A549 (cell line): ENCODE measurements around the gene SGIP1. TPM values are rescaled to one million over a fixed set of nuclear protein-coding genes. Genes with fewer than 3 reads are reported as not detected.

Source experiments
- ATAC-seq, 2 experiments: fragments of 200-7000 bp in 1 of 2; fragments of >200 bp in 1 of 2; cut with Nextera tagmentation in 1 of 2; cut with Tn5 transposase in 1 of 2; 3 replicates each; pipeline versions ENCODE4 v1.8.0 to v1.9.1; 2018 to 2020; ENCODE audit warnings: mild to moderate bottlenecking in 1 of 2, moderate library complexity in 1 of 2
- CTCF ChIA-PET: fragments of 300-600 bp; sonication (Branson Sonifier 250); formaldehyde crosslinking; extraction: SDS; loops from one replicate; lab custom pipeline; 2021; ENCODE audit warnings: antibody characterized with exemption, inconsistent platforms; lab: Yijun Ruan, JAX
- POLR2A ChIA-PET: fragments of 350-600 bp; formaldehyde crosslinking; extraction: SDS; loops from one replicate; lab custom pipeline; 2021; ENCODE audit warnings: antibody characterized with exemption, inconsistent platforms; lab: Yijun Ruan, JAX
- DNase-seq, 2 experiments: peaks; one replicate each; pipeline versions ENCODE4 v3.0.0 to v3.0.0-alpha.2; 2011 to 2016; ENCODE audit warnings: low read depth in 1 of 2, low spot score in 1 of 2
- FAIRE-seq: peaks from 2 replicates; lab custom pipeline; 2011; peaks lifted over from hg19 to GRCh38; lab: Jason Lieb, UNC
- H3K27ac ChIP-seq, 2 experiments: fragments of >200 bp; sonication (Bioruptor Twin); formaldehyde crosslinking; 3 replicates each; pipeline ENCODE4 v1.5.1; 2016 to 2017
- H3K4me1 ChIP-seq: fragments of >200 bp; sonication (Bioruptor Twin); formaldehyde crosslinking; 3 replicates; pipeline ENCODE4 v1.6.1; 2016
- H3K4me2 ChIP-seq: fragments of >200 bp; sonication (Bioruptor Twin); formaldehyde crosslinking; 3 replicates; pipeline ENCODE4 v1.6.1; 2016
- H3K4me3 ChIP-seq: fragments of >200 bp; sonication (Bioruptor Twin); formaldehyde crosslinking; 3 replicates; pipeline ENCODE4 v1.5.1; 2016
- H3K9me3 ChIP-seq: fragments of >200 bp; sonication (Bioruptor Twin); formaldehyde crosslinking; 3 replicates; pipeline ENCODE4 v1.6.1; 2016
- CHD2 ChIP-seq: fragments of 150-350 bp; IDR thresholded peaks from 2 replicates; pipeline ENCODE4 v1.6.1; 2014; ENCODE audit warnings: low read length; ENCODE audit not compliant: partially characterized antibody
- E2F6 ChIP-seq: IDR thresholded peaks from 2 replicates; pipeline ENCODE4 v1.6.1; 2012; ENCODE audit warnings: low read depth, borderline replicate concordance
- EHF ChIP-seq: fragments of 250-450 bp; sonication (Bioruptor Pico); IDR thresholded peaks from 2 replicates; pipeline ENCODE4 v1.5.0; 2020; ENCODE audit warnings: mild to moderate bottlenecking
- EHMT2 ChIP-seq: fragments of 200-600 bp; sonication (generic); IDR thresholded peaks from 2 replicates; pipeline ENCODE4 v1.6.1; 2016; ENCODE audit warnings: antibody characterized with exemption, low read depth, mild to moderate bottlenecking, moderate library complexity
- ESRRA ChIP-seq: fragments of 150-350 bp; IDR thresholded peaks from 2 replicates; pipeline ENCODE4 v1.6.1; 2014; ENCODE audit warnings: mild to moderate bottlenecking, low read length, borderline replicate concordance
- GATA3 ChIP-seq: IDR thresholded peaks from 2 replicates; pipeline ENCODE4 v1.6.1; 2012; ENCODE audit warnings: borderline replicate concordance
- HES2 ChIP-seq: fragments of >200 bp; sonication (Bioruptor Twin); formaldehyde crosslinking; IDR thresholded peaks from 2 replicates; pipeline ENCODE4 v1.6.1; 2016
- HOXB13 ChIP-seq: fragments of 250-450 bp; sonication (Bioruptor Pico); IDR thresholded peaks from 2 replicates; pipeline ENCODE4 v1.5.0; 2020; ENCODE audit warnings: low read depth, mild to moderate bottlenecking, moderate library complexity
- JUN ChIP-seq, 2 experiments: fragments of >200 bp; sonication (Bioruptor Twin); formaldehyde crosslinking; IDR thresholded peaks; 2 replicates in 1 of 2; 3 replicates in 1 of 2; pipeline ENCODE4 v1.6.1; 2016 to 2017
- JUNB ChIP-seq: fragments of >200 bp; sonication (Bioruptor Twin); formaldehyde crosslinking; IDR thresholded peaks from 2 replicates; pipeline ENCODE4 v1.6.1; 2016
- KDM1A ChIP-seq: fragments of 200-600 bp; sonication (generic); IDR thresholded peaks from 2 replicates; pipeline ENCODE4 v1.6.1; 2016; ENCODE audit warnings: low read depth, mild to moderate bottlenecking
- KDM5A ChIP-seq: fragments of 200-600 bp; sonication (generic); IDR thresholded peaks from 2 replicates; pipeline ENCODE4 v1.6.1; 2016; ENCODE audit warnings: antibody characterized with exemption, mild to moderate bottlenecking
- MAFK ChIP-seq: fragments of 450-650 bp; IDR thresholded peaks from 2 replicates; pipeline ENCODE4 v1.6.1; 2014; ENCODE audit not compliant: partially characterized antibody
- NFE2L2 ChIP-seq: fragments of 150-350 bp; conservative IDR thresholded peaks from 2 replicates; pipeline ENCODE4 v1.6.1; 2014; ENCODE audit warnings: low read length
- NPAS2 ChIP-seq: fragments of 250-450 bp; sonication (Bioruptor Pico); IDR thresholded peaks from 2 replicates; pipeline ENCODE4 v1.8.0; 2022; ENCODE audit warnings: mild to moderate bottlenecking, moderate library complexity, borderline replicate concordance
- PBX3 ChIP-seq: IDR thresholded peaks from 2 replicates; pipeline ENCODE4 v1.6.1; 2012
- RNF2 ChIP-seq: fragments of 200-600 bp; sonication (generic); IDR thresholded peaks from 2 replicates; pipeline ENCODE4 v1.6.1; 2016; ENCODE audit warnings: low read depth, mild to moderate bottlenecking, antibody characterized with exemption, moderate library complexity, borderline replicate concordance
- SREBF2 ChIP-seq: fragments of 450-650 bp; IDR thresholded peaks from 2 replicates; pipeline ENCODE4 v1.6.1; 2014; ENCODE audit warnings: mild to moderate bottlenecking, moderate library complexity
- TP53 ChIP-seq: fragments of 250-450 bp; sonication (Bioruptor Pico); IDR thresholded peaks from 2 replicates; pipeline ENCODE4 v1.5.0; 2021; ENCODE audit warnings: mild to moderate bottlenecking, moderate library complexity
- WGBS: methylation state at CpG from one replicate; pipeline ENCODE4 v1.1.6; 2017; ENCODE audit errors: missing lambda C conversion rate; 5-methylcytosine and 5-hydroxymethylcytosine counted together
- polyA plus RNA-seq, 4 experiments: library from polyadenylated mRNA; depleted of rRNA in 3 of 4; stranded (reverse); fragments of >200 nt; fragmentation: RNase III in 1 of 4; extraction: RNeasy Plus Mini Kit Qiagen cat#74134 plus additional on column Dnase treatment in 1 of 4; gene quantifications; 2 replicates in 3 of 4; 3 replicates in 1 of 4; pipeline ENCODE4 v1.2.3, GENCODE V29; 2011 to 2017
- TF ChIP-seq, protein P1 (sequence below): IDR thresholded peaks from 2 replicates; pipeline ENCODE4 v1.6.1; 2012
- TF ChIP-seq, protein P2 (sequence below): fragments of 450-650 bp; IDR thresholded peaks from 2 replicates; pipeline ENCODE4 v1.6.1; 2014; ENCODE audit warnings: antibody characterized with exemption

Gene SGIP1
- polyA plus RNA-seq, 2 of the 4 experiments (the other 2 are of a cell fraction), result not detected

DNA sequence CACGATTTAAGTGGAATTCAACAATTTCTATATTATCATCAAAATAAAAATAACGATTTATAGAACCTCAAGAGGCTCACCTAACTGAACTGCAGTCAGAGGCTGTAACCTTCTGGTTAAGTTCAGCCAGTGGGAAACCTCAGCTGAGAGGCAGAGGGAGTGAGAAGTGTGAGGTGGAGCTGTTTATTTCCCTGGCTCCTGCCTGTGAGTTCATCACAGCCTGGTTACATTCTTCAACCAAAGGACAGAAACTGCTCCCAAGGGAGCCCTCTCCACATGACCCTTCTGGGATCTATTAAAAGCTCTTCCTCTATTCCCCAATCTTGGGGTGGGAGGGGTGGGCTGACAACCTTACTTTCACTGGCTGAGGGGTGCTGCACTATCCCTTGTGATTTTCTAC lies 240.5 kb downstream of the SGIP1 start (continued):
- no peak for TF ChIP-seq PBX3
- TF ChIP-seq ESRRA, result no peak
- no peak for TF ChIP-seq JUNB
- no peak for TF ChIP-seq SREBF2

DNA sequence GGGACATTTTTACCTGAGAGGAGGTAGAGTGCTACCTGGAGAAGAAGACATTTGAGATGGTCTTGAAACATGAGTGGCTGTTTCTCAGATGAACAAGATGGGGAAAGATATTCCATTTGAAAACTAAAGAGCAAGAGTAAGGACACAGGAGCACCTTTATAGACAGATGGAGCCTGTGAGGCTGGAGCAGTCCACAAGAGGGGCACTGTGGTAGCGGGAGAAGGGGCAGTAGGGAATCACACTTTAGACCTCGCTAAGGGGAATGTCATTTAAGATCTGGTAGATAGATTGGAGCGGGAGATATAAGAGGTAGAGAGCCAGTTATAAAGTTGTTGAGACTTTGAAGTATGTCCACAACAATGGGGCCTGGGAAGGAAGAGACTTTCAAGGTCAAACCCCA lies 241.7 kb downstream of the SGIP1 start:
- WGBS, result 48% methylated on average over 3 of the region's 3 CpGs
- Histone ChIP-seq H3K4me1 (no peaks in the 10 kb centered on the region), H3K9me3 (no peaks in the 10 kb centered on the region), H3K4me2 (no peak overlapping the region), H3K27ac (no peak overlapping the region), H3K4me3 (no peak overlapping the region)
- ATAC-seq, result no peak
- DNase-seq, result no peak
- ChIA-PET CTCF (interaction anchor here (1.3 kb wide), 1 partner anchor 28 kb away, joined by 3 read pairs; no protein-coding TSS in a partner anchor), POLR2A (no interaction called here)
- FAIRE-seq, result no peak
- no peak for TF ChIP-seq NPAS2 (CRISPR knock-in tag)
- no peak for TF ChIP-seq JUN (IDR thresholded peaks at IDR 0.05)
- no peak for TF ChIP-seq CHD2

GRCh38 chr1:66777831-66778230 lies 243.9 kb downstream of the SGIP1 start:
- ATAC-seq (no peak), FAIRE-seq (no peak), DNase-seq (no peak)
- no peak overlapping the region for H3K4me3 ChIP-seq
- 15% methylated on average over 3 of the region's 3 CpGs for WGBS
- H3K27ac ChIP-seq, result no peak overlapping the region
- TF ChIP-seq HES2 (no peak), PBX3 (no peak), KDM5A (no peak), NFE2L2 (no peak), EHF (CRISPR knock-in tag) (no peak), HOXB13 (no peak), GATA3 (no peak), EHMT2 (no peak), TP53 (no peak), NPAS2 (CRISPR knock-in tag) (no peak), KDM1A (no peak), E2F6 (no peak), SREBF2 (no peak), RNF2 (no peak), MAFK (no peak)
- TF ChIP-seq, protein P1, sequence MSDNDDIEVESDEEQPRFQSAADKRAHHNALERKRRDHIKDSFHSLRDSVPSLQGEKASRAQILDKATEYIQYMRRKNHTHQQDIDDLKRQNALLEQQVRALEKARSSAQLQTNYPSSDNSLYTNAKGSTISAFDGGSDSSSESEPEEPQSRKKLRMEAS, result no peak
- TF ChIP-seq, protein P2, sequence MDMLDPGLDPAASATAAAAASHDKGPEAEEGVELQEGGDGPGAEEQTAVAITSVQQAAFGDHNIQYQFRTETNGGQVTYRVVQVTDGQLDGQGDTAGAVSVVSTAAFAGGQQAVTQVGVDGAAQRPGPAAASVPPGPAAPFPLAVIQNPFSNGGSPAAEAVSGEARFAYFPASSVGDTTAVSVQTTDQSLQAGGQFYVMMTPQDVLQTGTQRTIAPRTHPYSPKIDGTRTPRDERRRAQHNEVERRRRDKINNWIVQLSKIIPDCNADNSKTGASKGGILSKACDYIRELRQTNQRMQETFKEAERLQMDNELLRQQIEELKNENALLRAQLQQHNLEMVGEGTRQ, result no peak
- CTCF ChIA-PET, result no interaction called here
- POLR2A ChIA-PET, result no interaction called here
- H3K9me3 ChIP-seq, result no peaks in the 10 kb centered on the region
- no peak overlapping the region for H3K4me2 ChIP-seq
- no peaks in the 10 kb centered on the region for H3K4me1 ChIP-seq
